SHP77 (cell line): ENCODE data around the gene EDN2.

ENCODE experiments used
- DNase-seq, 2 experiments: peaks; one replicate each; lab custom pipeline; 2025; lab: John Stamatoyannopoulos, UW

EDN2 gene

GRCh38 chr1:41483001-41483850 is 1.3 kb downstream of the EDN2 start:
- no peak for DNase-seq

GRCh38 chr1:41482001-41482765 is 2.3 kb downstream of the EDN2 start:
- no peak for DNase-seq

DNA sequence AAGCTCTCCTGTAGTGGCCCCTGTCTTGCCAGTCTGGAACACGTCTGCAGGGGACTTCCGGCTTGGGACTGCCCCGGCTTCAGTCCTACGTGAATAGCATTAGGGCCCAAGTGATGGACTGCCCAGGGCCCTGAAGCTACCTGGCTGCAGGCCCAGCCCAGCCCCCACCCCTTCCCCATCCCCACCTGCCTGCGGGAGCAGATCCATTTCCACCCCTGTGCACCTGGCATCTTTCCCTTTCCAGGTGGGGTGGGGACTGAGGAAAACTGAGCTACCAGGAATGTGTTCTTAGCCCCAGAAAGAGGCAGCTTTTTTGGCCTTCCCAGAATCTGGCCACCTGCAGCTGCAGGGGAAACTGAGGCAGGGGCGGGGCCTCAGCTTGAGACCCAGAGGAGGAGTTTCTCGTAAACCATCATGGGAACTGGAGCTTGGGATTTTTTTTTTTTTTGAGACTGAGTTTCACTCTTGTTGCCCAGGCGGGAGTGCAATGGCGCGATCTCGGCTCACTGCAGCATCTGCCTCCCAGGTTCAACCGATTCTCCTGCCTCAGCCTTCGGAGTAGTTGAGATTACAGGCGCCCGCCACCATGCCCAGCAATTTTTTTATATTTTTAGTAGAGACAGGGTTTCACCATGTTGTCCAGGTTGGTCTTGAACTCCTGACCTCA is 3.2 kb downstream of the EDN2 start:
- no peak for DNase-seq

- no peak for DNase-seq
Measured at GRCh38 chr1:41480204-41481108, 4.0 kb downstream of the EDN2 start.

- DNase-seq: no peak
Measured at GRCh38 chr1:41479808-41480160, 4.7 kb downstream of the EDN2 start.

DNA sequence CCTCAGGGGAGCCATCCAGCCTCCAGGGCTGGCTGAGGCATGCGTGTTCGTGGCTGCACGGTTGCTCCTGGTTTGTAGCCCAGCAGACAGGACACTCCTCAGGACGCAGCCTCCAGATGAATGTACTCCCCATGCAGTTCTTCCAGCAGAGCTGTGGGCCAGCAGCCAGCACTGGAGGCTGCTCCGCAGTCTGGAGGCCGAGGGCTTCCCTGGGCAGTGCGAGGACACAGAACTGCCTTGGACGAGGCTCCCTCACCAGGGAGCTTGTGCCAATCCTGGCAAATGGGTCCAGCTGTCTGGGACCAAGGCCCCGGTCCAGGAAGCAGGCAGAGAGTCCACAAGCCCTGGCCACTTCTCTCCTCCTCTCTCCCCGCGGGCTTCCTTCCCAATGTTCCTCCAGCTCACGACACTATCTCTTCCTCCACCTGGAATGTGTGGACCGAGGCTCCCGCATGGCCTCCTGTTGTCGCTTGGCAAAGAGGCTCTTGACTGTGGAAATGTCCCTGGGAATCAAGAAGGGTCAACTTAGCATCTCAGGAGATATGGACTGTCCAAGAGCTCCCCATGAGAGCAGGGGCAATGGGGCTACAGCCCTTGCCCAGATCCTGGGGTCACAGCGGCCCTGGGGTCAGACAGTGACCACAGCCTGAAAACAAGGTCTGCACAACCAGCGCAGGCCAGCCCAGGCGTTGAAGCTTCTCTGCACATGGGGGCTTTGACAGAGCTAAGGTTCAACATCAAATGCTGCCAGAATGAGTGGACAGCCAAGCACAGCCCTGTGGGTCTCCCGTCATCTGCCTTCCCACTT is 5.3 kb downstream of the EDN2 start:
- DNase-seq: no peak

DNA sequence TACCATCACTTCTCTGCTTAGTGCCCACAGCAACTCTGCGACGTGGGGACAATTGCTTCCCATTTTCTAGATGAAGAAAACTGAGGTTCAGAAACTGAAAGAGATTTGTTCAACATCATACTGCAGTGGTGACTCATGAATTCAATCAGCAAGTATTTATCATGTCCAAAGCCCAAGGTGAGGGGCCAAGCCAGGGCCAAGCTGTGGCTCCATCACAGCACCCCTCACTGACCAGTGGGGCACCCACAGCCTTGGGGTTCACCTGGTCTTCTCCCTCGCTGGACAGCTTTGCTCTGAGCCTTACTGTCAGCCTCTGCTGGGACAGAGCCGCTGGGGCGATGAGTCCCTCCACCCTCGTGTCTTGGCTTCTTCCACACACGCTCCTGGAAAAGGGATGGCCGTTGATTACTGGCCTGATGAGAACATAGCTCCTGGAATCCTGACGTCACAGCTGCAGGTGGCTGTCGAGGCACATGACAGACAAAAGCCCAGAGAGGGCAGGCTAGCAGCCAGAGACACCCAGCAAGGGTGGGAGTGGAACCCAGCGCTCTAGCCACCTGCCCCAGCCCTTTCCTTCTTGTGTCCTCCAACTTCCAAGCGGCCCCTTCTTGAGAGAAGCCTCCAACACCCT is 6.2 kb downstream of the EDN2 start:
- DNase-seq: no peak

DNA sequence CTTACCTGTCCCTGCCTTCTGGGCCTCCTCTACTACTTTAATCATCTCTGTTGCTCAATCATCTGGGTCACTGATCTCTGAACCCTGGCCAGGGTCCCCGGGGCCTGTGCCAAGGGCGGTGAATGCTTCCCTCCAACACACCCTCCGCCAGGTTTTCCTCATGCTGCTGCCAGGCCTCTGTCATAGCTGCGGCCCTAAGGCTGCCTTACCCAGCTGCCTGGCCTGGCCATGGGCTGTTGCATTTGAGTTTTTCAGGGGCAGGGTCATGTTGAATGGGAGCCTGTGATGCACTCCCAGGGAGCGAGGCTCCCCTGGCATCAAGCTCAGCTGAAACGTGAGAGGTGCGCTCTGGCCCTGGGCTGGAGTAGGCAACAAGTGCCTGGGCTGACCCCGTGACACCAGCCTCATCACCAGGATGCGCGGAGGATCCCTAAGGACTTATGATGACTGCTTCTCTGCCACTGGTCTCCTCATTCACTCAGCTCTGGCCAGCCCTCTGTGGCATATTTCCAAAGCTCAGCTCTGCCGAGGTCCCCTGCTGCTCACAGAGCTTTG is 7.6 kb downstream of the EDN2 start:
- no peak for DNase-seq

- no peak for DNase-seq
Measured at GRCh38 chr1:41475859-41476567, 8.5 kb downstream of the EDN2 start.

DNA sequence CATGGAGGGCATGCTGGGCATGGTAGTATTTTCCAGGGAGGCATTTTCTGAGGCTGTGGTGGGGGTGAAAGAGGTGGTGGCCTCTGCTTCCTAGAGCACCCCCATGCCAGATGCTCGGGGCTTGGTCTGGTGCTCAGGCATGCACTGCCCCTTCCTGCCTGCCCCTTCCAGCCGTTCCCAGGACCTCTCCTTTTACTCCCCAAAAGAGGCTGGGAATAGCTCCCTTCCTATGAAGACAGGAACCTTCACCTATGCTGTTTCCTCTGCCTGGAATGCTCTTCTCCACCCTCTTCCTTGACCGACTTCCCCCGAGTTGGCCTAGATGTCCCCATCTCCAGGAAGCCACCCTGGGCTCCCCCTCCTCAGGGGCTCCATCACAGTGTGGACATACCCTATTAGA is 9.1 kb downstream of the EDN2 start:
- DNase-seq: no peak

GRCh38 chr1:41474490-41475271 is 9.8 kb downstream of the EDN2 start:
- DNase-seq: no peak

- no peak for DNase-seq
Measured at GRCh38 chr1:41473738-41474362, 10.6 kb downstream of the EDN2 start.

GRCh38 chr1:41471658-41472057 is 12.8 kb downstream of the EDN2 start:
- no peak for DNase-seq

GRCh38 chr1:41469706-41470105 is 14.8 kb downstream of the EDN2 start:
- DNase-seq: no peak

GRCh38 chr1:41468122-41468762 is 16.2 kb downstream of the EDN2 start:
- no peak for DNase-seq

- DNase-seq: no peak
Measured at GRCh38 chr1:41467673-41468072, 16.8 kb downstream of the EDN2 start.

DNA sequence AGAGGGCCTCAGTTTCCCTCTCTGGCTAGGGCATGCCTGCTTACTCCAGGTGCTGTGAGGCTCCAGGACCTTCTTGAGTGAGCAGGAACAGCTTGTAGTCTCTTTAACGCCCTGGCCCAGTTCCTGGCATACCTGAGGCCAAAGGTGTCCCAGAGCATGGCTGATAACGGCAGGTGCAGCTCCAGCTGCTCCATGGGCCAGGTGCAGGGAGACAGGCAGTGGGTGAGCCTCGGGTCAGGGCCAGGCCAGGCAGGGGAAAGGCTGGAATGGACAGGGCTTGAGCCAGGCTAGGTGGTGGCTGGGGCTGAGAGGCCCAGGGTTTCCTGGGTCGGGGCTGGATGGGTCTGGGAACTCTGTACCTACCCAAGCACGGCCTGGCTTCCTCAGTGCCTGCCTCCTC is 18.3 kb downstream of the EDN2 start:
- no peak for DNase-seq

- DNase-seq: no peak
Measured at GRCh38 chr1:41465741-41466140, 18.7 kb downstream of the EDN2 start.
